ENCODE measurements around the gene ITPRID1. TPM values are rescaled to one million over a fixed set of nuclear protein-coding genes. Genes with fewer than 3 reads are reported as not detected.

The ITPRID1 gene
- total RNA-seq, 2 experiments from 2014 or later = not detected

DNA sequence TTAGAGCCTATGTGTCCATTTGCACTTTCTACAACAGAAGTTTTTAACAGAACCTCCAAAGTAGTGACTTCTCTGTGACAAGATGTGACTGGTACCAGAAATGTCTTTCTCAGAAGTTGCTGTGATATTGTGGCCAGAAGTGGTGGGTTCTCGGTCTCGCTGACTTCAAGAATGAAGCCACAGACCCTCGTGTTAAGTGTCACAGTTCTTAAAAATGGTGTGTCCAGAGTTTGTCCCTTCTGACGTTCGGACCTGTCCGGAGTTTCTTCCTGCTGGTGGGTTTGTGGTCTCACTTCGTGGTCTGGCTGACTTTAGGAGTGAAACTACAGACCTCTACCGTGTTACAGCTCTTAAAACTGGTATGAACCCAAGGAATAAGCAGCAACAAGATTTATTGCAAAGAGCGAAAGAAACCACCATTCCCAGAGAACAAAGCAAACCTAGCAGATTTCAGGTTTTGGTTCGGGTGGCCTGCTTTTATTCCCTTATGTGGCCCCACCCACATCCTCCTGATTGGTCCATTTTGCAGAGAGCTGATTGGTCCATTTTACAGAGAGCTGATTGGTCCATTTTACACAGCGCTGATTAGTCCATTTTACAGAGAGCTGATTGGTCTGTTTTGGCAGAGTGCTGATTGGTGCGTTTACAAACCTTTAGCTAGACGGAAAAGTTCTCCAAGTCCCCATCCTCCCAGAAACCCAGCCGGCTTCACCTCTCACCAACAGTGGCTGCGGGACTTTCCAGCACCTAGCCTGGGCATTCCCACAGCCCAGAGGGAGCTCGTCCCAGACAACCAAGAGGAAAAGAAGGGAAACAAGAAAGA, 3.0 kb downstream of the ITPRID1 start:
- H3K4me3 Mint-ChIP-seq = no peak overlapping the region
- Histone ChIP-seq H3K27me3 (ENCODE audit: control insufficient read depth in 1 of 2, insufficient read depth in 2 of 2, low read length in 2 of 2) (no peaks in the 10 kb centered on the region), H3K9me3 (ENCODE audit: control insufficient read depth in 1 of 2, insufficient read depth in 1 of 2, low read length in 2 of 2) (peaks cover 0 to 7% of the 10 kb centered on the region in 2 experiments), H3K4me1 (ENCODE audit: insufficient read depth, low read length) (no peaks in the 10 kb centered on the region), H3K4me3 (ENCODE audit: low read length) (no peak overlapping the region), H3K27ac (ENCODE audit: low read depth in 1 of 2, low read length in 2 of 2) (no peak overlapping the region), H3K36me3 (ENCODE audit: insufficient read depth, low read length) (no peaks in the 10 kb centered on the region)
- intact Hi-C loops (cut with DNase I, micrococcal nuclease) = no loop called here
- H3K27ac Mint-ChIP-seq = no peak overlapping the region
- H3K4me1 Mint-ChIP-seq (ENCODE audit: low read depth) = no peaks in the 10 kb centered on the region
- CTCF ChIA-PET = no interaction called here
- peaks cover 2% of the 10 kb centered on the region for H3K9me3 Mint-ChIP-seq
- POLR2A ChIA-PET = no interaction called here
- DNase-seq (no peak), ATAC-seq (ENCODE audit: poor library complexity) (no peak)
- TF ChIP-seq, protein P1, sequence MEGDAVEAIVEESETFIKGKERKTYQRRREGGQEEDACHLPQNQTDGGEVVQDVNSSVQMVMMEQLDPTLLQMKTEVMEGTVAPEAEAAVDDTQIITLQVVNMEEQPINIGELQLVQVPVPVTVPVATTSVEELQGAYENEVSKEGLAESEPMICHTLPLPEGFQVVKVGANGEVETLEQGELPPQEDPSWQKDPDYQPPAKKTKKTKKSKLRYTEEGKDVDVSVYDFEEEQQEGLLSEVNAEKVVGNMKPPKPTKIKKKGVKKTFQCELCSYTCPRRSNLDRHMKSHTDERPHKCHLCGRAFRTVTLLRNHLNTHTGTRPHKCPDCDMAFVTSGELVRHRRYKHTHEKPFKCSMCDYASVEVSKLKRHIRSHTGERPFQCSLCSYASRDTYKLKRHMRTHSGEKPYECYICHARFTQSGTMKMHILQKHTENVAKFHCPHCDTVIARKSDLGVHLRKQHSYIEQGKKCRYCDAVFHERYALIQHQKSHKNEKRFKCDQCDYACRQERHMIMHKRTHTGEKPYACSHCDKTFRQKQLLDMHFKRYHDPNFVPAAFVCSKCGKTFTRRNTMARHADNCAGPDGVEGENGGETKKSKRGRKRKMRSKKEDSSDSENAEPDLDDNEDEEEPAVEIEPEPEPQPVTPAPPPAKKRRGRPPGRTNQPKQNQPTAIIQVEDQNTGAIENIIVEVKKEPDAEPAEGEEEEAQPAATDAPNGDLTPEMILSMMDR (IDR thresholded peaks at IDR 0.05) = no peak
- H3K27me3 Mint-ChIP-seq = no peaks in the 10 kb centered on the region
- no peaks in the 10 kb centered on the region for H3K36me3 Mint-ChIP-seq (ENCODE audit: low read depth)

DNA sequence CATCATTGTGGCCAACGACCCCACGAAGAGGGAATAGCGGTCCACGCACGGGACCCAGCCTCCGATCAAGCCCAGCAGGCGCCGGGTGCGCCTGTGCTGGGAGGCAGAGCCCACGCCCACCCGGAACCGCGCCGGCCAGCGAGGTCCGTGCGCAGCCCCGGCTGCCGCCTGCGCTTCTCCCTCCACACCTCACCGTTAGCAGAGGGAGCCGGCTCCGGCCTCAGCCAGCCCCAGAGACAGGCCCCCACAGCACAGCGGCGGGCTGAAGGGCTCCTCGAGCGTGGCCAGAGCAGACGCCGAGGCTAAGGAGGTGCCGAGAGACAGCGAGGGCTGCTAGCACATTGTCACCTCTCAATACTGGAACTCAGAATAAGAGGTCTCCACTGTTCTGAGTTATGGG, 3.6 kb downstream of the ITPRID1 start:
- no peaks in the 10 kb centered on the region for H3K4me1 Mint-ChIP-seq (ENCODE audit: low read depth)
- H3K9me3 Mint-ChIP-seq = peaks cover 2% of the 10 kb centered on the region
- H3K4me3 ChIP-seq (ENCODE audit: low read length) = no peak overlapping the region
- CTCF ChIA-PET = no interaction called here
- no peaks in the 10 kb centered on the region for H3K27me3 Mint-ChIP-seq
- H3K36me3 ChIP-seq (ENCODE audit: insufficient read depth, low read length) = no peaks in the 10 kb centered on the region
- TF ChIP-seq, protein P1 (IDR thresholded peaks at IDR 0.05) = no peak
- no peak for DNase-seq
- POLR2A ChIA-PET = no interaction called here
- no peak overlapping the region for H3K4me3 Mint-ChIP-seq
- H3K9me3 ChIP-seq (ENCODE audit: control insufficient read depth in 1 of 2, insufficient read depth in 1 of 2, low read length in 2 of 2) = peaks cover 0 to 7% of the 10 kb centered on the region in 2 experiments
- no peak for ATAC-seq (ENCODE audit: poor library complexity)
- intact Hi-C loops (cut with DNase I, micrococcal nuclease) = no loop called here
- no peaks in the 10 kb centered on the region for H3K36me3 Mint-ChIP-seq (ENCODE audit: low read depth)
- no peak overlapping the region for H3K27ac ChIP-seq (ENCODE audit: low read depth in 1 of 2, low read length in 2 of 2)
- no peaks in the 10 kb centered on the region for H3K4me1 ChIP-seq (ENCODE audit: insufficient read depth, low read length)
- no peaks in the 10 kb centered on the region for H3K27me3 ChIP-seq (ENCODE audit: control insufficient read depth in 1 of 2, insufficient read depth in 2 of 2, low read length in 2 of 2)
- no peak overlapping the region for H3K27ac Mint-ChIP-seq

DNA sequence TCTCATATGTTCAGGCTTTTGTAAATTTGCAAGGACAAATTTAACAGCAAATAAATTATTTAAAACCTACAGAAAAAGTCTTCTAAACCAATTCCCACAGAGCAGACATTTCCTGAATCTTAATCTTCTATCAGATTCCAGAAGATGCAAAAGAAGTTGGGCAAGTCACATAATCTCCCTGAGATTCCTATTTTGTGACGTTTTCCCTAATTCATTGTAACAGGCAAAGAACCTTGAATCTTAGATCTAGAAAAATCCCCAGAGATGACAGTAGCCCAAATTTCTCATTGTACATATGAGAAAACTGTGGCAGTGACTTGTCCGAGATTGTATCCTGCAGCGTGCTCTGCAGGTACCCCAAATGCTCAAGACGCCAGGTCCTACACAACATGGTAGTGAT, 4.9 kb downstream of the ITPRID1 start:
- no peaks in the 10 kb centered on the region for H3K27me3 ChIP-seq (ENCODE audit: control insufficient read depth in 1 of 2, insufficient read depth in 2 of 2, low read length in 2 of 2)
- no peak overlapping the region for H3K4me3 ChIP-seq (ENCODE audit: low read length)
- Mint-ChIP-seq H3K27me3 (no peaks in the 10 kb centered on the region), H3K4me1 (ENCODE audit: low read depth) (no peaks in the 10 kb centered on the region), H3K4me3 (no peak overlapping the region), H3K27ac (no peak overlapping the region), H3K9me3 (peaks cover 2% of the 10 kb centered on the region), H3K36me3 (ENCODE audit: low read depth) (no peaks in the 10 kb centered on the region)
- ChIA-PET CTCF (no interaction called here), POLR2A (no interaction called here)
- intact Hi-C loops (cut with DNase I, micrococcal nuclease) = no loop called here
- H3K36me3 ChIP-seq (ENCODE audit: insufficient read depth, low read length) = no peaks in the 10 kb centered on the region
- peaks cover 0 to 7% of the 10 kb centered on the region in 2 experiments for H3K9me3 ChIP-seq (ENCODE audit: control insufficient read depth in 1 of 2, insufficient read depth in 1 of 2, low read length in 2 of 2)
- no peak overlapping the region for H3K27ac ChIP-seq (ENCODE audit: low read depth in 1 of 2, low read length in 2 of 2)
- TF ChIP-seq, protein P1 (IDR thresholded peaks at IDR 0.05) = no peak
- ATAC-seq (ENCODE audit: poor library complexity) (no peak), DNase-seq (no peak)
- H3K4me1 ChIP-seq (ENCODE audit: insufficient read depth, low read length) = no peaks in the 10 kb centered on the region

All from CD4-positive, alpha-beta T cell (primary cell).